ENCODE measurements around the gene TAB2. TPM values are rescaled to one million over a fixed set of nuclear protein-coding genes. Genes with fewer than 3 reads are reported as not detected.

The TAB2 gene
- total RNA-seq, 4 donors from 2014 or later, result 63.7 to 73.5 (median 69.2) TPM

GRCh38 chr6:149425754-149426153 is 108.2 kb downstream of the TAB2 start:
- no peaks in the 10 kb centered on the region for H3K9me3 ChIP-seq
- TF ChIP-seq POLR2A (IDR thresholded peaks at IDR 0.05) (no peak), CTCF (IDR thresholded peaks at IDR 0.05 in 4 of 5, conservative IDR thresholded peaks at IDR 0.05 in 1 of 5) (no peak)
- no peaks in the 10 kb centered on the region for H3K27me3 ChIP-seq
- ATAC-seq (no peak), DNase-seq (no peak)
- H3K27ac ChIP-seq, result no peak overlapping the region
- peaks cover 3 to 5% of the 10 kb centered on the region in 2 donors for H3K4me1 ChIP-seq
- intact Hi-C loops (cut with DNase I; ENCODE audit: low total_unique reads) (no loop called here), in situ Hi-C loops (cut with MboI; ENCODE audit: low sequenced_read_pairs in 4 of 4) (loop anchor here in 1 of 4 donors (5.0 kb wide), 1 partner anchor 393 kb away; no protein-coding TSS in a partner anchor)
- H3K4me3 ChIP-seq, result no peak overlapping the region
- H3K36me3 ChIP-seq, result no peaks in the 10 kb centered on the region

- intact Hi-C loops (cut with DNase I; ENCODE audit: low total_unique reads) (no loop called here), in situ Hi-C loops (cut with MboI; ENCODE audit: low sequenced_read_pairs in 4 of 4) (loop anchor here in 1 of 4 donors (5.0 kb wide), 1 partner anchor 396 kb away; no protein-coding TSS in a partner anchor)
- peaks cover 3 to 6% of the 10 kb centered on the region in 2 donors for H3K4me1 ChIP-seq
- DNase-seq, result no peak
- no peaks in the 10 kb centered on the region for H3K36me3 ChIP-seq
- H3K9me3 ChIP-seq, result no peaks in the 10 kb centered on the region
- ATAC-seq, result no peak
- H3K27me3 ChIP-seq, result no peaks in the 10 kb centered on the region
- no peak overlapping the region for H3K4me3 ChIP-seq
- H3K27ac ChIP-seq, result no peak overlapping the region
- TF ChIP-seq POLR2A (IDR thresholded peaks at IDR 0.05) (no peak), CTCF (IDR thresholded peaks at IDR 0.05 in 4 of 5, conservative IDR thresholded peaks at IDR 0.05 in 1 of 5) (no peak)
These were observed 111.1 kb downstream of the TAB2 start for GRCh38 chr6:149428606-149429005.

- Histone ChIP-seq H3K36me3 (no peaks in the 10 kb centered on the region), H3K4me3 (no peak overlapping the region), H3K27me3 (no peaks in the 10 kb centered on the region), H3K4me1 (peaks cover 0 to 2% of the 10 kb centered on the region in 2 donors), H3K9me3 (no peaks in the 10 kb centered on the region), H3K27ac (no peak overlapping the region)
- ATAC-seq (no peak), DNase-seq (no peak)
- intact Hi-C loops (cut with DNase I; ENCODE audit: low total_unique reads), result no loop called here
- in situ Hi-C loops (cut with MboI; ENCODE audit: low sequenced_read_pairs in 4 of 4), result loop anchor here (5.0 to 10.0 kb wide), 3 partner anchors 347 to 855 kb away; no protein-coding TSS in a partner anchor
- no peak for TF ChIP-seq CTCF (IDR thresholded peaks at IDR 0.05 in 4 of 5, conservative IDR thresholded peaks at IDR 0.05 in 1 of 5)
These were observed 112.2 kb downstream of the TAB2 start for GRCh38 chr6:149429427-149430360.

GRCh38 chr6:149431905-149432775 is 114.6 kb downstream of the TAB2 start:
- Histone ChIP-seq H3K36me3 (no peaks in the 10 kb centered on the region), H3K27ac (no peak overlapping the region), H3K9me3 (no peaks in the 10 kb centered on the region), H3K27me3 (no peaks in the 10 kb centered on the region), H3K4me1 (peaks cover 0 to 2% of the 10 kb centered on the region in 2 donors), H3K4me3 (no peak overlapping the region)
- TF ChIP-seq POLR2A (IDR thresholded peaks at IDR 0.05) (no peak), CTCF (IDR thresholded peaks at IDR 0.05 in 4 of 5, conservative IDR thresholded peaks at IDR 0.05 in 1 of 5) (peak; percentile 92 to 97 (median 95))
- intact Hi-C loops (cut with DNase I; ENCODE audit: low total_unique reads), result loop anchor here (1.0 kb wide), 2 partner anchors 350 to 403 kb away; no protein-coding TSS in a partner anchor
- peak; percentile 87 to 91 for ATAC-seq
- in situ Hi-C loops (cut with MboI; ENCODE audit: low sequenced_read_pairs in 4 of 4), result loop anchor here in 3 of 4 donors (5.0 to 10.0 kb wide), 3 partner anchors 350 to 857 kb away; no protein-coding TSS in a partner anchor
- peak; percentile 76 to 83 for DNase-seq
